ENCODE measurements around the gene SMIM35. TPM values are rescaled to one million over a fixed set of nuclear protein-coding genes. Genes with fewer than 3 reads are reported as not detected.

SMIM35 gene
- total RNA-seq, 1 experiment from 2014 or later: not detected

GRCh38 chr11:118111019-118111743 lies 24.4 kb upstream of the SMIM35 start:
- peaks cover 58% of the 10 kb centered on the region for H3K27me3 ChIP-seq (ENCODE audit: low read length)
- H3F3A ChIP-seq (ENCODE audit: low read length, unreplicated experiment): no peaks in the 10 kb centered on the region
- no peak overlapping the region for H3K9ac ChIP-seq (ENCODE audit: low read length)
- H3K27ac ChIP-seq (ENCODE audit: low read length): no peak overlapping the region
- H2AFZ ChIP-seq (ENCODE audit: low read length): no peak overlapping the region
- peak; percentile 39 for DNase-seq
- BruUV-seq (replicated peaks): no TSS peak
- no peaks in the 10 kb centered on the region for H3K9me3 ChIP-seq (ENCODE audit: low read length)
- ChIA-PET POLR2A (ENCODE audit: unreplicated experiment) (no interaction called here), CTCF (no interaction called here)
- no peaks in the 10 kb centered on the region for H3K36me3 ChIP-seq (ENCODE audit: low read depth, low read length)
- H3K4me1 ChIP-seq (ENCODE audit: insufficient read depth, low read length): no peaks in the 10 kb centered on the region
- no peak overlapping the region for H3K4me3 ChIP-seq (ENCODE audit: low read length)
- ATAC-seq: no peak
- H3K79me2 ChIP-seq (ENCODE audit: low read length): no peaks in the 10 kb centered on the region
- no peaks in the 10 kb centered on the region for H3K9me2 ChIP-seq (replicated peaks; ENCODE audit: low read length)
- intact Hi-C loops (cut with micrococcal nuclease): no loop called here
- H3K4me2 ChIP-seq (ENCODE audit: low read length): no peak overlapping the region
- TF ChIP-seq EZH2 (IDR thresholded peaks at IDR 0.05; ENCODE audit: low read length, unreplicated experiment) (no peak), CTCF (conservative IDR thresholded peaks at IDR 0.05; ENCODE audit: low read depth, low read length) (no peak), EZH2phosphoT487 (IDR thresholded peaks at IDR 0.05; ENCODE audit: borderline replicate concordance, low read length) (no peak)
- H4K20me1 ChIP-seq (ENCODE audit: low read length): no peaks in the 10 kb centered on the region

DNA sequence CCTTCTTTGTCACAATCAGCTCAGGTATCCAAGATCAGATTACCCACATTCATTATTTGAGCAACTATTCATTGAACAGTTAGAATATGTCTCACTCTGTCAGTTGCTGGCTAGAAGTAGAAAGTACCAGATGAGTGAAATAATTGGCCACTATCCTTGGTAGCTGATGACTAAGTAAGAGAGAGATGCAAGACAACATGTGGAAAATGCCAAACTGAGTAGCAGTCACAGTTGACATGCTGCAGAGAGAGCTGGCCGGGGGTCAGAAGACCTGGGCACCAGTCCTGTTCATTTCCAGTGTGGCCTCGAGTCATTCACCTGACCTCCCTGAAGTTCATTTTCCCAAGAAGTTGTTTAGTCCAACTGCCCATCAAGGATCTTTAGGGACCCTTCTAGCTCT lies 22.5 kb upstream of the SMIM35 start:
- Histone ChIP-seq H3K4me1 (ENCODE audit: insufficient read depth, low read length) (no peaks in the 10 kb centered on the region), H3K27ac (ENCODE audit: low read length) (no peak overlapping the region), H3K36me3 (ENCODE audit: low read depth, low read length) (no peaks in the 10 kb centered on the region), H4K20me1 (ENCODE audit: low read length) (no peaks in the 10 kb centered on the region), H3F3A (ENCODE audit: low read length, unreplicated experiment) (no peaks in the 10 kb centered on the region), H3K27me3 (ENCODE audit: low read length) (peaks cover 56% of the 10 kb centered on the region), H2AFZ (ENCODE audit: low read length) (no peak overlapping the region), H3K9ac (ENCODE audit: low read length) (no peak overlapping the region), H3K4me3 (ENCODE audit: low read length) (no peak overlapping the region), H3K9me3 (ENCODE audit: low read length) (no peaks in the 10 kb centered on the region), H3K9me2 (replicated peaks; ENCODE audit: low read length) (no peaks in the 10 kb centered on the region), H3K4me2 (ENCODE audit: low read length) (no peak overlapping the region), H3K79me2 (ENCODE audit: low read length) (no peaks in the 10 kb centered on the region)
- no TSS peak for BruUV-seq (replicated peaks)
- POLR2A ChIA-PET (ENCODE audit: unreplicated experiment): no interaction called here
- no peak for TF ChIP-seq EZH2phosphoT487 (IDR thresholded peaks at IDR 0.05; ENCODE audit: borderline replicate concordance, low read length)
- no peak for TF ChIP-seq CTCF (conservative IDR thresholded peaks at IDR 0.05; ENCODE audit: low read depth, low read length)
- no peak for TF ChIP-seq EZH2 (IDR thresholded peaks at IDR 0.05; ENCODE audit: low read length, unreplicated experiment)
- intact Hi-C loops (cut with micrococcal nuclease): no loop called here
- peak; percentile 20 for DNase-seq
- CTCF ChIA-PET: no interaction called here
- ATAC-seq: no peak

DNA sequence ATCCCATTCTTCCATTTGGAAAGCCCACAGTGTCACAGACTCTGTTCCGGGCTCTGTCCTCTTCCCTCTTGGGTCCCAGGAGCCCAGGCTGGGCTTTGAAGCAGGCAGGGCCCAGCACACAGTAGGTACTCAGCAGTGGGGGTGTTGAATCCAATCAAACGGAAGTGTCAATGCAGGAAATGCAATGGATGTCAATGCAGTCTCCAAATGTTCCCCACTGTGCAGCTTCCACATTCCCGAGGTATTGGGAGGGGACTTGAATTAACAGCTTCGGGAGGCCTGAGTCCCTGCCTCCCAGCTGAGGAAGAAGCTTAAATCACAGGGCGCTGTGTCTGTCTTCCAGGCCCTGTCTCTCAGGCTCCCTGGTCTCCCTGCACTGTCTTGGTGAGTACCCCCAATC lies 21.8 kb upstream of the SMIM35 start:
- ChIA-PET CTCF (no interaction called here), POLR2A (ENCODE audit: unreplicated experiment) (no interaction called here)
- H3K4me3 ChIP-seq (ENCODE audit: low read length): no peak overlapping the region
- BruUV-seq (replicated peaks): no TSS peak
- no peaks in the 10 kb centered on the region for H3K9me3 ChIP-seq (ENCODE audit: low read length)
- ATAC-seq (no peak), DNase-seq (no peak)
- H3K9ac ChIP-seq (ENCODE audit: low read length): no peak overlapping the region
- peaks cover 57% of the 10 kb centered on the region for H3K27me3 ChIP-seq (ENCODE audit: low read length)
- TF ChIP-seq CTCF (conservative IDR thresholded peaks at IDR 0.05; ENCODE audit: low read depth, low read length) (no peak), EZH2phosphoT487 (IDR thresholded peaks at IDR 0.05; ENCODE audit: borderline replicate concordance, low read length) (no peak), EZH2 (IDR thresholded peaks at IDR 0.05; ENCODE audit: low read length, unreplicated experiment) (no peak)
- H3K79me2 ChIP-seq (ENCODE audit: low read length): no peaks in the 10 kb centered on the region
- no peak overlapping the region for H3K4me2 ChIP-seq (ENCODE audit: low read length)
- intact Hi-C loops (cut with micrococcal nuclease): no loop called here
- no peaks in the 10 kb centered on the region for H3K36me3 ChIP-seq (ENCODE audit: low read depth, low read length)
- no peak overlapping the region for H3K27ac ChIP-seq (ENCODE audit: low read length)
- no peaks in the 10 kb centered on the region for H3K4me1 ChIP-seq (ENCODE audit: insufficient read depth, low read length)
- no peaks in the 10 kb centered on the region for H3K9me2 ChIP-seq (replicated peaks; ENCODE audit: low read length)
- H2AFZ ChIP-seq (ENCODE audit: low read length): no peak overlapping the region
- no peaks in the 10 kb centered on the region for H3F3A ChIP-seq (ENCODE audit: low read length, unreplicated experiment)
- H4K20me1 ChIP-seq (ENCODE audit: low read length): no peaks in the 10 kb centered on the region

Data from PC-3 (cell line).